K562 treated with DMSO at 1 percent for 12 hours (cell line): ENCODE data around the gene USP6. TPM values are rescaled to one million over a fixed set of nuclear protein-coding genes. Genes with fewer than 3 reads are reported as not detected.

ENCODE experiments used
- total RNA-seq: library from RNA; unstranded; fragments of 300-600 nt; gene quantifications from 2 replicates; pipeline ENCODE4 v1.2.3, GENCODE V29; 2022; ENCODE audit not compliant: insufficient read depth

The USP6 gene
- total RNA-seq = not detected in 2 replicates

DNA sequence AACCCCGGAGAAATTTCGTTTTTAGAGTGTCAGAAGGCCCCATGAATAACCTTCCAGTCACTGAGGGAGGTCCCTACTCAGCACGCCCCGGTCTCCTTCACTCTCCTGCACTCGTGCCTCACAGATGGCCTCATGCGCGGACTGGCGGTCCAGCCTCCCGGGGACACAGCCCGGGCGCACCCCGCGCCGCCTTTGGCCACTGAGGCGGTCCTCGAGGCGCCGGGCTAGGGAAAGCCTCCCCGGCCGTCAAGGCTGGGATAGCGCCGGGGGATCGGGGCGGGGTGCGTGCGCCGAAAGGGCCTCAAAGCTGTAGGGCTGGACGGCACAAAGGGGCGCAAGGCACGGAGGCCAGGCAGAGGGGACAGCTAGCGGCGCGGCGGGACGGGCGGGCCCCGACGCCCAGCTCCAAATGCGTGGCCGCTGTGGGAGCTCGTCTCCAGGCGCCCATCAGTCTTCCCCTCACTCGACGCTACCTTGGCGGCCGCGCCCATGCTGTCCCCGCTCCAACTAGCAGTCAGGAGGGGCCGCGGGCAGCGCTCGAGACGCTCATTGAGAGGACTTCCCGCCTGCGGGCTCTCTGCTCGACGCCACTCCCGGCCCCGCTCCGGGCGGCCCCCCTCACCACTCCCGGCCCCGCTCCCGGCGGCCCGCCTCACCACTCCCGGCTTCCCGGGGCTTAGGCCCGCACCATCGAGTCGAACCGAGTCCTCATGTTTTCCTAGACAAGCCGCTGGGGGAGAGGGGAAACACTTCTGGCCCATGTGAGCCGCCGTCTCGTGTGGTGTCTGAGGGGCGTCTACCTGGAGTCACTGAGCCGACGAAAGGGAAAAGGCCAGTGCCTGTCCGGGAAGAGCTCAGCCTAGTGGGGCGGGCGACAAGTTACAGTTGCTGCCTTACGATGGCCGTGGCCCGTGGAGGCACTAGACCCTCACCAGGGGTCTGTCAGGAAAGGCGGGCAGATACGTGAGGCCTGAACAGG is at the start of gene USP6:
Gene USP6 (plus strand): TSS at position 360 of the 979 bp plus-strand sequence. CDS start 14,336 bp downstream, outside the sequence.

DNA sequence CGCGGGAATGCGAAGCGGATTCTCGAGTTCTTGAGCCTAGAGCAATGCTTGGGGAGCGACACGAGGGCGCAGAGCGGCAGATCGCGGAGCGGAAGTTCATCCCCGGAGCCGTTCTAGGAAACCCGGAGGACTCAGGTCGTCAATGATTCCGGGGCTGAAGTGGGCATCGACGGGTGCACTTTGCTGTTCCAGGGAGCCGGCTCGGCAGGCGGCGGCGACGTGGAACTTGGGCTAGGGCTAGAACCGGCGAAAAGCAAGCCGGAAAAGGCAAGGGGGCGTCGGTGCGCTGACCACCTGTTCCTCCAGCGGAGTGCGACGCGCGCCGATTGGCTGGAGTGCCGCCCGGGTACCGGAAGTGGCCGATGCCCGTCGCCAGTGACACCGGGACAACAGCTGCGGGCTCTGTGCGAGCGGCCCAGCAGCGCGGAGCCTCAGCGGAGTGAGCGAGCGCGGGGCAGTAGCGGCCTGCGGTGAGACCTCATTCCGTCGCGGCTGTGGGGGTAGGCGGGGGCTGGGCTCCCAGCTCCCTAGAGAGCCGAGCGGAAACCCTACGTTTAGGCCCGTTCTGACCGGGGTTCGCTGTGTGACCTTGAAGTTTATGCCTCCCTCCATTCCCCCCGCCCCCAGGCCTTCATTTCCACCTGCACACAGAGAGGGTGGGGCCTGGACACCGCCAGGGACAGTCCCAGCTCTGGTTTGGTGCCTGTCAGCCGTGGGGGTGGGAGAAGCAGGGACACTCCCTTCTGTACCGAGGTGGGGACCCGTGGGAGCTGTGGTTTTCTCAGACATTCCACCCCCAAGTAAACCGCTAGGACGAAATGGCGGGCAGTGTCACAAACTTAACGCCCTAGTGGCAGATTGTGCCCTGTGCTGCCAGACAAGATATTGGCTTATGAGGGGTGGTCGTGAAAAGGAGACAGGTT is 37.5 kb upstream of the USP6 start, which contains the start of gene ZFP3:
Gene ZFP3 (plus strand): TSS at position 362 of the 923 bp plus-strand sequence. CDS start 13,038 bp downstream, outside the sequence.

DNA sequence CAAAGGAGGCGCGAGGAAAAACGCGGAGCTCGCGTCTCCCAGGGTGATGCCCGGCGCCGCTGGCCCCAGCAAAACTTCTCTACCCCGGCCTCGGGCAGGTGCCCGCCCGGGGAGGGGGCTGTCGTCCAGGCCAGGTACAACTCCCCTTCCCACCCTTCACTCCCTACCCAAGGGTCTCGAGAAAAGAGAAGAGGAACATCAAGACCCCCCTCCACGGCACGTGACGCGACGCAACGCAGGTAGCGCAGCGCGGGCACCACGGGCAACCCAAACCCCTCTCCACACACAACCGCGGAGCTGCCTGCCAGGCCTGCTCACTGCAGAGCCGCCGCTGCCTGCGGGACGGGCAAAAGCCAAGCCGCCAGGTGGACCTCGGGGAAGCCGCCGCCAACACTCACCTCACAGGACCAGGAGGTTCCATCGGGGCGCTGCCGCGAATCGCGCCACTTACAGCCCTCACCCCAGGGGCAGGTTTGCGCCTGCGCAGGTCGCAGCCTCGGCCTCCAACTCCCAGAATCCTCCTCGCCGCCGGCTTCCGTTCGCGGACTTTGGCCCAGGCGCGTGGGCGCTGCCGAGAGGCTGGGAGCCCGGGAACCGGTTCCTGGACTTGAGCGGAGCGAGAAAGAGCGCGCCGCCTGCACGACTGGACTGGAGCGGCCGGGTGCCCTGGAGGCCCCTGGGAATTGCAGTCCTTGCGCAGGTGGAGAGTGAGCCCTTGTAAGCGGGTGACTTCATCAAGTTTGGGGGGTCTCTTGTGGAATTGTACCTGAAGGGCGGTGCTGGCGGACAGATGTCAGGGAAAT is 4.2 kb upstream of the USP6 start, which contains the start of gene ZNF232:
Gene ZNF232 (minus strand): TSS at position 477 of the 803 bp plus-strand sequence. CDS start 56 bp downstream, at position 421.

DNA sequence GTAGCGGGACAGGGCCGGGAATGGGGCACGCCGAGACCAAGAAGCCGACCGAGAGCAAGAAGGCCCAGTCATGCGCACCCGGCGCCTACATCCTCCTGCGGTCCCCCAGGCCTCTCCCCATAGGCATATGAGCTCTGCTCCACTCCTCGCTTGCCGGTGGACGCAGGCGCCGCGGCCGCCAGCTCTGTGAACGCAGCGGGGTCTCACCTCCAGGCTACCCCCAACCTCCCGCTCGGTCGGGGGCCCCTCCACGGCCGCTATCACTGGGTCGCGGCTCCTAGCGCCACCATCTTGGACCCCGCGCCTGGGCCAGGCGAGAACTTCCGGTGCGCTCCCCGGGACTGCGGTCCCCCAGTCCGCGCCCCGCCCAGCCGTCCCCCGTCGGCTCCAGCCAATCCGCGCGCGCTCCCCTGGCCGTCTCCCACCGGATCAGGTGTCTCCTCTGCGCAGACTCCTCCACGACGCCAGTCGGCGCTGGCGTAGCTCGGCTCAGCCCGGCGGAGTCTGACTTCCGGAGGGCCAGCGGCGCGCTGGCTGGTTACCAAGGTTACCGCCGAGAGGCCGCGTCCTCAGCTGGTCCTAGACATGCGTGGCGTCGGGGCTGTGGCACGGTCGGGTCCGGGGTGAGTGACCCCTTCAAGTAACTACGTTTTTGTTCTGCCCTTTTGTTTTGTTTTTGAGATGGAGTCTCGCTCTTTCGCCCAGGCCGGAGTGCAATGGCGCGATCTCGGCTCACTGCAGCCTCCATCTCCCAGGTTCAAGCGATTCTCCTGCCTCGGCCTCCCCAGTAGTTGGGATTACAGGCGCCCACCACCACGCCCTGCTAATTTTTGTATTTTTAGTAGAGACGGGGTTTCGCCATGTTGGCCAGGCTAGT is 75.9 kb downstream of the USP6 start, which contains the start of gene ZNF594:
Gene ZNF594 (minus strand): TSS at position 328 of the 877 bp plus-strand sequence. CDS start 7,612 bp downstream, outside the sequence.

Other genes with a start within 250 kb of the USP6 start
- gene C17orf107, start 216.5 kb upstream of the USP6 start, total RNA-seq = 0.31 TPM in 1 of 2 replicates, not detected in the other
- not detected in 2 replicates for gene CHRNE, start 212.9 kb upstream of the USP6 start, total RNA-seq
- 1.9 TPM in 1 of 2 replicates, not detected in the other for gene GP1BA, start 183.8 kb upstream of the USP6 start, total RNA-seq
- gene SLC25A11, start 176.0 kb upstream of the USP6 start, total RNA-seq = 56.3 and 66.0 TPM in 2 replicates
- 44.1 and 44.9 TPM in 2 replicates for gene RNF167, start 175.8 kb upstream of the USP6 start, total RNA-seq
- gene PFN1, start 167.5 kb upstream of the USP6 start, total RNA-seq = 500 and 571 TPM in 2 replicates
- 11.9 and 14.1 TPM in 2 replicates for gene ENO3, start 164.9 kb upstream of the USP6 start, total RNA-seq
- 39.6 and 41.2 TPM in 2 replicates for gene SPAG7, start 148.2 kb upstream of the USP6 start, total RNA-seq
- gene CAMTA2, start 128.4 kb upstream of the USP6 start, total RNA-seq = 15.5 and 24.6 TPM in 2 replicates
- not detected in 2 replicates for gene INCA1, start 118.5 kb upstream of the USP6 start, total RNA-seq
- gene KIF1C, start 118.1 kb upstream of the USP6 start, total RNA-seq = 8.6 and 14.7 TPM in 2 replicates
- not detected in 2 replicates for gene SLC52A1, start 80.6 kb upstream of the USP6 start, total RNA-seq
- not detected in 2 replicates for gene ZFP3, start 37.6 kb upstream of the USP6 start, total RNA-seq
- 5.3 and 10.8 TPM in 2 replicates for gene ZNF232, start 4.2 kb upstream of the USP6 start, total RNA-seq
- 0.45 and 4.1 TPM in 2 replicates for gene ZNF594, start 75.8 kb downstream of the USP6 start, total RNA-seq
- 0.26 TPM in 1 of 2 replicates, not detected in the other for gene SCIMP, start 118.8 kb downstream of the USP6 start, total RNA-seq
- 6.2 and 21.9 TPM in 2 replicates for gene RABEP1, start 166.3 kb downstream of the USP6 start, total RNA-seq